ENCODE results near the gene KCTD16. TPM values are rescaled to one million over a fixed set of nuclear protein-coding genes. Genes with fewer than 3 reads are reported as not detected.

The KCTD16 gene
- total RNA-seq, 1 experiment from 2014 or later: 0.29 TPM

GRCh38 chr5:144361406-144361805 lies 190.7 kb downstream of the KCTD16 start:
- H3K27me3 Mint-ChIP-seq (ENCODE audit: insufficient read depth, unreplicated experiment): no peaks in the 10 kb centered on the region
- H3K4me3 Mint-ChIP-seq (ENCODE audit: unreplicated experiment): no peak overlapping the region
- no peaks in the 10 kb centered on the region for H3K36me3 Mint-ChIP-seq (ENCODE audit: insufficient read depth, unreplicated experiment)
- Histone ChIP-seq H3K4me3 (ENCODE audit: low read depth, low read length) (no peak overlapping the region), H3K36me3 (ENCODE audit: control insufficient read depth, insufficient read depth, low read length) (no peaks in the 10 kb centered on the region), H3K9me3 (no peaks in the 10 kb centered on the region; the same call in 1 of the 2 replicates), H3K27me3 (replicated peaks; ENCODE audit: control insufficient read depth, insufficient read depth, low read length) (no peaks in the 10 kb centered on the region), H3K4me1 (no peaks in the 10 kb centered on the region)
- H3K4me1 Mint-ChIP-seq (ENCODE audit: low read depth, unreplicated experiment): peaks cover 6% of the 10 kb centered on the region
- intact Hi-C loops (cut with micrococcal nuclease; ENCODE audit: unreplicated experiment): no loop called here
- H3K9me3 Mint-ChIP-seq (ENCODE audit: unreplicated experiment): no peaks in the 10 kb centered on the region
- TF ChIP-seq CTCF (IDR thresholded peaks at IDR 0.05; ENCODE audit: insufficient read depth in 1 of 2, low read depth in 1 of 2, low read length in 1 of 2, severe bottlenecking in 1 of 2, unreplicated experiment in 1 of 2): no peak
- H3K27ac Mint-ChIP-seq (ENCODE audit: unreplicated experiment): no peak overlapping the region
- no peak for DNase-seq
- ChIA-PET CTCF (no interaction called here), POLR2A (no interaction called here)
- no TSS peak for BruUV-seq (replicated peaks)

GRCh38 chr5:144365885-144366284 lies 195.2 kb downstream of the KCTD16 start:
- Mint-ChIP-seq H3K27me3 (ENCODE audit: insufficient read depth, unreplicated experiment) (no peaks in the 10 kb centered on the region), H3K4me3 (ENCODE audit: unreplicated experiment) (no peak overlapping the region)

GRCh38 chr5:144367991-144368390 lies 197.3 kb downstream of the KCTD16 start:
- DNase-seq: no peak
- CTCF ChIA-PET: no interaction called here
- H3K36me3 ChIP-seq (ENCODE audit: control insufficient read depth, insufficient read depth, low read length): no peaks in the 10 kb centered on the region
- H3K4me3 Mint-ChIP-seq (ENCODE audit: unreplicated experiment): no peak overlapping the region
- no peak overlapping the region for H3K4me3 ChIP-seq (ENCODE audit: low read depth, low read length)
- no peak overlapping the region for H3K27ac Mint-ChIP-seq (ENCODE audit: unreplicated experiment)
- no peak for TF ChIP-seq CTCF (IDR thresholded peaks at IDR 0.05; ENCODE audit: insufficient read depth in 1 of 2, low read depth in 1 of 2, low read length in 1 of 2, severe bottlenecking in 1 of 2, unreplicated experiment in 1 of 2)
- H3K27me3 ChIP-seq (replicated peaks; ENCODE audit: control insufficient read depth, insufficient read depth, low read length): no peaks in the 10 kb centered on the region
- peaks cover 14% of the 10 kb centered on the region for H3K4me1 Mint-ChIP-seq (ENCODE audit: low read depth, unreplicated experiment)
- POLR2A ChIA-PET: no interaction called here
- intact Hi-C loops (cut with micrococcal nuclease; ENCODE audit: unreplicated experiment): no loop called here
- H3K9me3 Mint-ChIP-seq (ENCODE audit: unreplicated experiment): no peaks in the 10 kb centered on the region
- no peaks in the 10 kb centered on the region for H3K27me3 Mint-ChIP-seq (ENCODE audit: insufficient read depth, unreplicated experiment)
- no peaks in the 10 kb centered on the region; the same call in 1 of the 2 replicates for H3K9me3 ChIP-seq
- H3K36me3 Mint-ChIP-seq (ENCODE audit: insufficient read depth, unreplicated experiment): no peaks in the 10 kb centered on the region
- peaks cover 4% of the 10 kb centered on the region for H3K4me1 ChIP-seq
- BruUV-seq (replicated peaks): no TSS peak

More at GRCh38 chr5:144365885-144366284, 195.2 kb downstream of the KCTD16 start:
- Histone ChIP-seq H3K4me3 (ENCODE audit: low read depth, low read length) (no peak overlapping the region), H3K27me3 (replicated peaks; ENCODE audit: control insufficient read depth, insufficient read depth, low read length) (no peaks in the 10 kb centered on the region), H3K4me1 (peaks cover 4% of the 10 kb centered on the region), H3K9me3 (no peaks in the 10 kb centered on the region; the same call in 1 of the 2 replicates), H3K36me3 (ENCODE audit: control insufficient read depth, insufficient read depth, low read length) (no peaks in the 10 kb centered on the region)
- Mint-ChIP-seq H3K9me3 (ENCODE audit: unreplicated experiment) (no peaks in the 10 kb centered on the region), H3K36me3 (ENCODE audit: insufficient read depth, unreplicated experiment) (no peaks in the 10 kb centered on the region), H3K4me1 (ENCODE audit: low read depth, unreplicated experiment) (peaks cover 14% of the 10 kb centered on the region), H3K27ac (ENCODE audit: unreplicated experiment) (no peak overlapping the region)
- no peak for DNase-seq
- ChIA-PET CTCF (no interaction called here), POLR2A (no interaction called here)
- intact Hi-C loops (cut with micrococcal nuclease; ENCODE audit: unreplicated experiment): no loop called here
- BruUV-seq (replicated peaks): no TSS peak
- TF ChIP-seq CTCF (IDR thresholded peaks at IDR 0.05; ENCODE audit: insufficient read depth in 1 of 2, low read depth in 1 of 2, low read length in 1 of 2, severe bottlenecking in 1 of 2, unreplicated experiment in 1 of 2): no peak
